H1 (cell line): ENCODE measurements around the gene DHDDS. TPM values are rescaled to one million over a fixed set of nuclear protein-coding genes. Genes with fewer than 3 reads are reported as not detected.

ENCODE experiments used
- CTCF ChIA-PET: fragments of 300-600 bp; sonication (Branson Sonifier 250); formaldehyde crosslinking; loops from one replicate; lab custom pipeline; 2021; ENCODE audit not compliant: partially characterized antibody; lab: Charles Lee
- POLR2A ChIA-PET: fragments of 300-600 bp; sonication (Branson Sonifier 250); formaldehyde crosslinking; loops from one replicate; lab custom pipeline; 2021; ENCODE audit warnings: inconsistent platforms; ENCODE audit not compliant: partially characterized antibody; lab: Charles Lee
- DNase-seq, 2 experiments: peaks; one replicate each; pipeline versions ENCODE4 v3.0.0 to v3.0.0-alpha.2; 2010 to 2022; ENCODE audit warnings: low spot score in 2 of 2, low read depth in 1 of 2, mixed read lengths in 1 of 2
- FAIRE-seq: peaks from 2 replicates; lab custom pipeline; 2011; peaks lifted over from hg19 to GRCh38; lab: Jason Lieb, UNC
- H2AFZ ChIP-seq: 2 replicates; pipeline ENCODE4 v1.8.1; 2012; ENCODE audit warnings: low read length, inconsistent platforms
- H2AK5ac ChIP-seq: 2 replicates; pipeline ENCODE4 v1.6.1; 2013; ENCODE audit warnings: low read depth, low read length
- H2BK120ac ChIP-seq: replicated peaks from 2 replicates; pipeline ENCODE3; 2013; ENCODE audit warnings: low read depth, low read length, inconsistent platforms
- H2BK12ac ChIP-seq: 2 replicates; pipeline ENCODE4 v1.6.1; 2013; ENCODE audit warnings: low read depth, low read length
- H2BK15ac ChIP-seq: 2 replicates; pipeline ENCODE4 v1.6.1; 2013; ENCODE audit warnings: low read length
- H2BK20ac ChIP-seq: 2 replicates; pipeline ENCODE4 v1.6.1; 2013; ENCODE audit warnings: low read length
- H2BK5ac ChIP-seq: 2 replicates; pipeline ENCODE4 v1.6.1; 2013; ENCODE audit warnings: low read depth, low read length
- H3K14ac ChIP-seq: 2 replicates; pipeline ENCODE4 v1.6.1; 2013; ENCODE audit warnings: inconsistent platforms; ENCODE audit not compliant: insufficient read length
- H3K18ac ChIP-seq: 2 replicates; pipeline ENCODE4 v1.6.1; 2013; ENCODE audit warnings: low read length; ENCODE audit errors: extremely low read depth
- H3K23ac ChIP-seq: 2 replicates; pipeline ENCODE4 v1.6.1; 2013; ENCODE audit warnings: inconsistent platforms; ENCODE audit not compliant: insufficient read length
- H3K23me2 ChIP-seq: 2 replicates; pipeline ENCODE4 v1.6.1; 2013; ENCODE audit warnings: low read depth, low read length
- H3K27ac ChIP-seq: 2 replicates; pipeline ENCODE4 v1.6.1; 2011; ENCODE audit warnings: low read depth, low read length, inconsistent platforms
- H3K27me3 ChIP-seq, 4 experiments: replicated peaks in 1 of 4; 1 replicate in 1 of 4; 2 replicates in 3 of 4; pipeline versions ENCODE4 v1.6.1 to v1.8.1; 2011 to 2013; ENCODE audit warnings: low read length in 3 of 4, mild to moderate bottlenecking in 3 of 4, inconsistent platforms in 2 of 4, mixed read lengths in 2 of 4, moderate library complexity in 1 of 4; ENCODE audit not compliant: control insufficient read depth in 3 of 4, insufficient read depth in 3 of 4; ENCODE audit errors: extremely low read depth in 1 of 4
- H3K36me3 ChIP-seq, 4 experiments: 2 replicates each; pipeline versions ENCODE4 v1.6.1 to v1.8.1; 2011 to 2013; ENCODE audit warnings: mild to moderate bottlenecking in 4 of 4, low read length in 3 of 4, moderate library complexity in 2 of 4, control low read depth in 1 of 4, inconsistent platforms in 1 of 4; ENCODE audit not compliant: insufficient read depth in 4 of 4, control insufficient read depth in 2 of 4
- H3K4ac ChIP-seq: replicated peaks from 2 replicates; pipeline ENCODE3; 2013; ENCODE audit warnings: low read length, low read depth, mixed read lengths, inconsistent platforms; ENCODE audit not compliant: insufficient read length
- H3K4me1 ChIP-seq, 4 experiments: replicated peaks in 1 of 4; 1 replicate in 1 of 4; 2 replicates in 3 of 4; pipeline versions ENCODE4 v1.6.1 to v1.8.1; 2011 to 2013; ENCODE audit warnings: low read length in 3 of 4, inconsistent platforms in 2 of 4, mixed read lengths in 1 of 4; ENCODE audit not compliant: insufficient read depth in 4 of 4, control insufficient read depth in 3 of 4
- H3K4me2 ChIP-seq, 2 experiments: 2 replicates each; pipeline versions ENCODE4 v1.6.1 to v1.8.1; 2011 to 2013; ENCODE audit warnings: low read depth in 2 of 2, low read length in 2 of 2, control low read depth in 1 of 2, inconsistent platforms in 1 of 2, mild to moderate bottlenecking in 1 of 2; ENCODE audit not compliant: insufficient read depth in 1 of 2
- H3K4me3 ChIP-seq, 4 experiments: fragments of 200-600, 300-600 bp in 1 of 4; sonication (generic), shearing (Covaris generic), sonication (Bioruptor Twin) in 1 of 4; 2 replicates each; pipeline versions ENCODE4 v1.5.1 to v1.8.1; 2011 to 2016; ENCODE audit warnings: low read length in 4 of 4, low read depth in 3 of 4, control low read depth in 2 of 4, inconsistent platforms in 2 of 4, mild to moderate bottlenecking in 2 of 4, mixed read lengths in 1 of 4, moderate library complexity in 1 of 4; ENCODE audit not compliant: insufficient read depth in 2 of 4; ENCODE audit errors: extremely low read depth in 1 of 4
- H3K56ac ChIP-seq: replicated peaks from 2 replicates; pipeline ENCODE3; 2013; ENCODE audit warnings: low read depth, mild to moderate bottlenecking, mixed read lengths, low read length, inconsistent platforms; ENCODE audit not compliant: insufficient read length
- H3K79me1 ChIP-seq: 2 replicates; pipeline ENCODE4 v1.6.1; 2013; ENCODE audit warnings: low read depth, low read length, control low read depth
- H3K79me2 ChIP-seq, 2 experiments: 2 replicates each; pipeline versions ENCODE4 v1.6.1 to v1.8.1; 2012 to 2013; ENCODE audit warnings: low read length in 2 of 2, mild to moderate bottlenecking in 2 of 2, inconsistent platforms in 1 of 2; ENCODE audit not compliant: insufficient read depth in 2 of 2, control insufficient read depth in 1 of 2
- H3K9ac ChIP-seq, 4 experiments: replicated peaks in 1 of 4; 1 replicate in 1 of 4; 2 replicates in 3 of 4; pipeline versions ENCODE4 v1.6.1 to v1.8.1; 2011 to 2013; ENCODE audit warnings: low read depth in 3 of 4, low read length in 3 of 4, control low read depth in 2 of 4, mild to moderate bottlenecking in 2 of 4, moderate library complexity in 2 of 4, inconsistent platforms in 1 of 4; ENCODE audit errors: extremely low read depth in 1 of 4
- H3K9me3 ChIP-seq, 2 experiments: 2 replicates each; pipeline versions ENCODE4 v1.6.1 to v1.8.1; 2012 to 2013; ENCODE audit warnings: mild to moderate bottlenecking in 2 of 2, moderate library complexity in 2 of 2, control low read depth in 1 of 2, inconsistent platforms in 1 of 2, low read depth in 1 of 2, low read length in 1 of 2, mixed read lengths in 1 of 2; ENCODE audit not compliant: insufficient read depth in 2 of 2
- H4K20me1 ChIP-seq, 2 experiments: replicated peaks in 1 of 2; 2 replicates each; pipeline versions ENCODE3 to v1.8.1; 2011 to 2013; ENCODE audit warnings: inconsistent platforms in 2 of 2, low read length in 2 of 2, mild to moderate bottlenecking in 1 of 2; ENCODE audit not compliant: insufficient read depth in 2 of 2, control insufficient read depth in 1 of 2
- H4K5ac ChIP-seq: 2 replicates; pipeline ENCODE4 v1.6.1; 2013; ENCODE audit warnings: low read length, low read depth, mixed read lengths, inconsistent platforms; ENCODE audit not compliant: insufficient read length
- H4K8ac ChIP-seq: 2 replicates; pipeline ENCODE4 v1.8.0; 2013; ENCODE audit warnings: mild to moderate bottlenecking, moderate library complexity, low read length, inconsistent platforms; ENCODE audit not compliant: insufficient read depth; ENCODE audit errors: extremely low read depth
- H4K91ac ChIP-seq: replicated peaks from 2 replicates; pipeline ENCODE3; 2013; ENCODE audit warnings: low read length, mixed read lengths, inconsistent platforms; ENCODE audit not compliant: insufficient read length
- ATF3 ChIP-seq: IDR thresholded peaks from 2 replicates; pipeline ENCODE4 v1.6.1; 2011; ENCODE audit warnings: low read depth, mild to moderate bottlenecking, low read length; ENCODE audit not compliant: insufficient read depth
- CBX5 ChIP-seq: fragments of 300-800, 300-1000 bp; sonication (generic); IDR thresholded peaks from 2 replicates; pipeline ENCODE4 v1.7.1; 2016; ENCODE audit warnings: antibody characterized with exemption, low read length, low read depth
- CEBPB ChIP-seq: IDR thresholded peaks from 2 replicates; pipeline ENCODE4 v1.6.1; 2012; ENCODE audit warnings: low read depth, low read length
- CREB1 ChIP-seq: IDR thresholded peaks from 2 replicates; pipeline ENCODE4 v1.6.1; 2012; ENCODE audit warnings: inconsistent platforms
- E2F6 ChIP-seq: IDR thresholded peaks from 2 replicates; pipeline ENCODE4 v1.6.1; 2012; ENCODE audit warnings: inconsistent platforms
- EZH2 ChIP-seq: fragments of 200-600 bp; sonication (generic); IDR thresholded peaks from 2 replicates; pipeline ENCODE4 v1.7.1; 2012; ENCODE audit warnings: low read depth, mild to moderate bottlenecking, moderate library complexity, low read length, inconsistent platforms; ENCODE audit not compliant: severe bottlenecking
- FOSL1 ChIP-seq: IDR thresholded peaks from 2 replicates; pipeline ENCODE4 v1.6.1; 2011; ENCODE audit warnings: mild to moderate bottlenecking, low read depth, low read length, moderate library complexity; ENCODE audit not compliant: insufficient read depth
- MAFK ChIP-seq: IDR thresholded peaks from 2 replicates; pipeline ENCODE4 v1.6.1; 2012; ENCODE audit warnings: low read depth, mild to moderate bottlenecking, improper control_type of control experiment, low read length
- SIRT6 ChIP-seq: IDR thresholded peaks from one replicate; pipeline ENCODE4 v1.7.1; 2012; ENCODE audit warnings: low read length, inconsistent platforms
- SP2 ChIP-seq: IDR thresholded peaks from 2 replicates; pipeline ENCODE4 v1.6.1; 2012; ENCODE audit warnings: mild to moderate bottlenecking, low read length, inconsistent platforms
- SP4 ChIP-seq: IDR thresholded peaks from 2 replicates; pipeline ENCODE4 v1.6.1; 2012; ENCODE audit warnings: low read length, inconsistent platforms
- SRF ChIP-seq: IDR thresholded peaks from 2 replicates; pipeline ENCODE4 v1.6.1; 2011; ENCODE audit warnings: mild to moderate bottlenecking, low read depth, low read length, moderate library complexity
- TAF1 ChIP-seq: IDR thresholded peaks from 2 replicates; pipeline ENCODE4 v1.6.1; 2011; ENCODE audit warnings: mild to moderate bottlenecking, low read depth, low read length
- YY1 ChIP-seq: IDR thresholded peaks from 2 replicates; pipeline ENCODE4 v1.6.1; 2011; ENCODE audit warnings: low read depth, mild to moderate bottlenecking, low read length
- WGBS, 2 experiments: shearing (Covaris generic) in 1 of 2; methylation state at CpG; one replicate each; pipeline versions ENCODE4 v1.1.6 to v1.1.7; 2013 to 2015; ENCODE audit warnings: low lambda C conversion rate in 2 of 2, mixed read lengths in 2 of 2, inconsistent platforms in 1 of 2, low coverage in 1 of 2, missing lambda C conversion rate in 1 of 2; ENCODE audit not compliant: insufficient replicate concordance in 2 of 2, insufficient coverage in 1 of 2, insufficient read length in 1 of 2; ENCODE audit errors: extremely low coverage in 1 of 2, missing lambda C conversion rate in 1 of 2; 5-methylcytosine and 5-hydroxymethylcytosine counted together
- polyA plus RNA-seq, 7 experiments: library from polyadenylated mRNA; depleted of rRNA in 3 of 7; stranded (reverse) in 5 of 7; unstranded in 2 of 7; fragments of >200 nt in 5 of 7; fragments of 200-250 nt in 2 of 7; gene quantifications; 1 replicate in 5 of 7; 2 replicates in 1 of 7; 4 replicates in 1 of 7; pipeline versions ENCODE4 v1.2.1 to v1.2.3, GENCODE V29; 2011 to 2013; ENCODE audit warnings: missing spikeins in 2 of 7, mixed read lengths in 2 of 7
- total RNA-seq: library from RNA; stranded (reverse); fragmentation: NEBNext Ultra II Directional; extraction: Animal tissue kit (Norgen Biotek cat#: 25700); gene quantifications from 2 replicates; pipeline ENCODE4 v1.2.1, GENCODE V29; 2021

DHDDS gene
- total and polyA plus RNA-seq, 2 of the 8 experiments (the other 6 are each of a cell fraction or from before 2014, with no cell fraction given): 28.3 to 44.6 TPM

GRCh38 chr1:26482921-26483320 lies 50.8 kb downstream of the DHDDS start:
- H3K4me1 ChIP-seq: no peaks in the 10 kb centered on the region

More at GRCh38 chr1:26482921-26483320, 50.8 kb downstream of the DHDDS start:
- Histone ChIP-seq H2BK20ac (no peak overlapping the region), H3K79me2 (no peaks in the 10 kb centered on the region), H3K56ac (no peak overlapping the region), H3K23me2 (no peaks in the 10 kb centered on the region), H2BK12ac (no peak overlapping the region), H3K27ac (no peak overlapping the region), H3K36me3 (peaks cover 0 to 12% (median 0%) of the 10 kb centered on the region in 4 experiments; a peak in 3 of 8 replicates), H3K9ac (no peak overlapping the region), H3K27me3 (no peaks in the 10 kb centered on the region), H3K23ac (no peak overlapping the region), H3K79me1 (no peaks in the 10 kb centered on the region), H4K20me1 (no peaks in the 10 kb centered on the region), H4K91ac (no peak overlapping the region), H3K14ac (no peak overlapping the region), H4K8ac (no peak overlapping the region), H3K4me2 (no peak overlapping the region), H3K4me3 (no peak overlapping the region), H3K18ac (no peak overlapping the region), H2AK5ac (no peak overlapping the region), H4K5ac (no peak overlapping the region), H2AFZ (no peak overlapping the region), H2BK15ac (no peak overlapping the region), H3K4ac (no peak overlapping the region), H2BK5ac (no peak overlapping the region), H2BK120ac (no peak overlapping the region), H3K9me3 (no peaks in the 10 kb centered on the region)
- CTCF ChIA-PET: interaction anchor here (0.7 to 2.6 kb wide), 3 partner anchors 12 to 382 kb away, joined by 3 to 11 read pairs (median 9); no protein-coding TSS in a partner anchor
- POLR2A ChIA-PET: interaction anchor here (1.0 to 7.0 kb wide), 9 partner anchors 8 to 245 kb away, joined by 3 to 49 read pairs (median 4); partner anchors contain the start of genes HMGN2 and LIN28A
- FAIRE-seq (no peak), DNase-seq (no peak)
- TF ChIP-seq EZH2 (no peak), TAF1 (no peak), CBX5 (no peak), E2F6 (no peak), SRF (no peak), ATF3 (no peak), YY1 (no peak), FOSL1 (no peak), CEBPB (no peak), MAFK (no peak), SIRT6 (no peak), SP2 (no peak), CREB1 (no peak), SP4 (no peak)
- 82% methylated on average over 2 of the region's 2 CpGs; no CpG with 5 or more reads in 1 of the 2 experiments for WGBS, 2 experiments
